Activated T-cell treated with anti-CD3 and anti-CD28 coated beads for 48 hours (primary cell): ENCODE measurements around the gene TEX9.
"Not testable (repeated sequence)": the region's sequence is repeated elsewhere in the genome, so short reads cannot be mapped to it uniquely, and the experiment has no call there.

Experiments
- DNase-seq: peaks from one replicate; pipeline ENCODE4 v3.0.0-alpha.2; 2020; ENCODE audit warnings: low read depth

The TEX9 gene

GRCh38 chr15:56365075-56365711, at the start of gene TEX9:
TEX9 (plus strand) TSS chr15:56365426; CDS start chr15:56365451, 25 bp downstream.
- peak; percentile 75 for DNase-seq

DNA sequence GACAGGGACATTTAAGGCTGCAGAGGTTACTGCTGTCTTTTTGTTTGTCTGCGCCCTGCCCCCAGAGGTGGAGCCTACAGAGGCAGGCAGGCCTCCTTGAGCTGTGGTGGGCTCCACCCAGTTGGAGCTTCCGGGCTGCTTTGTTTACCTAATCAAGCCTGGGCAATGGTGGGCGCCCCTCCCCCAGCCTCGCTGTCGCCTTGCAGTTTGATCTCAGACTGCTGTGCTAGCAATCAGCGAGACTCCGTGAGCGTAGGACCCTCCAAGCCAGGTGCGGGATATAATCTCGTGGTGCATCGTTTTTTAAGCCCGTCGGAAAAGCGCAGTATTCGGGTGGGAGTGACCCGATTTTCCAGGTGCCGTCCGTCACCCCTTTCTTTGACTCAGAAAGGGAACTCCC, 48.7 kb upstream of the TEX9 start:
- DNase-seq, result not testable (repeated sequence)

DNA sequence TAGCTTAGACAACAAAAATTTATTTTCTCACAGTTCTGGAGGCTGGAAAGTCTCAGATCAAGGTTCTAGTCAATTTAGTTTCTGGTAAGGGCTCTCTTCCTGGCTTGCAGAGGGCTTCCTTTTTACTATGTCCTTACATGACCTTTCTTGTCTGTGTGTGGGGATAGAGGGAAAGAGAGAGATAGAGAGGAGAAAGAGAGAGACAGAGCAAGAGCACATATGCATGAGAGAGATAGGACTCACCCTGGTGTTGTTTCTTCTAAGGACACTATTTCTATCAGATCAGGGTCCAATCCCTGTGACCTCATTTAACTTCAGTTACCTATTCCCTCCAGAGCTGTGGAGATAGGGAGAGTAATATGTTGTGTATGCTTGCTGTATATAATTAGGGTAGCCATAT, 44.9 kb upstream of the TEX9 start:
- DNase-seq, result no peak

DNA sequence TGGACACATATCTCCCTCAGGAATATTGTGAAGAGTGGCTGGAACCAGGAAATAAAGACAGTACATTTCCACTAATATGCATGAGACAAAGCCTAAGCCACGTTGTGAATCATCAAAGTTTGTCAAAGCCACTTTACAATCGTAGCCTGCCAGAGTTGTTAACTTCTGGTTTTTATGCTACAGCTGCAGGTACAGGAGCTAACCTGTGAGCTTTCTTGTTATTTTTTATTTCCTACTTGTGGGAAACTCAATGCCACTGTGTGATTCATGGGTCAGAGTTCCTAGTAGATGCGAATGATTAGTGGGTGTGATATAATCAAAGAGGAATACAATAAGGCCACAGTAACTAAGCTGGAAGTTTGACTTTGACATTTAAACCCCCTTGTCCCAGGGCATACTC, 44.4 kb upstream of the TEX9 start:
- DNase-seq, result no peak

DNA sequence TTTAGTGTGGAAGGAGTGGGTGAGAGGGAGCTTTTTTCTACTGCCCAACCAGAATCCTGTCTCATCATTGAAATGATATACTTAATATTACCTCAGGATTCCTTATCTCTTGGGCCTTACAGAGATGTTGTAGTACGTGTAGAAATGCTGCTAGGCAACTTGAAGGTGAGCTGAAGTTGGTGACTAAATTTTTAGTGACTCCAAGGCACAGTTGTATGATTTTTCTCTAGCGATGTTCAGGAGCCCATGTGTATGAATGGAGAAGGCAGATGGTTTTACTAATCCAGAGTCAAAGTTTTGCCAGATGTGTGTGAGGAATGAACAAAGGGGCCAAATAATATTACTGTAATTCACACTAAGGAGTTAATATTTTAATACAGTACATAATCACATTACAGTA, 42.8 kb upstream of the TEX9 start:
- no peak for DNase-seq

- no peak for DNase-seq
Observed at GRCh38 chr15:56323435-56323834, 41.8 kb upstream of the TEX9 start.

- no peak for DNase-seq
Observed at GRCh38 chr15:56325186-56325585, 40.0 kb upstream of the TEX9 start.

DNA sequence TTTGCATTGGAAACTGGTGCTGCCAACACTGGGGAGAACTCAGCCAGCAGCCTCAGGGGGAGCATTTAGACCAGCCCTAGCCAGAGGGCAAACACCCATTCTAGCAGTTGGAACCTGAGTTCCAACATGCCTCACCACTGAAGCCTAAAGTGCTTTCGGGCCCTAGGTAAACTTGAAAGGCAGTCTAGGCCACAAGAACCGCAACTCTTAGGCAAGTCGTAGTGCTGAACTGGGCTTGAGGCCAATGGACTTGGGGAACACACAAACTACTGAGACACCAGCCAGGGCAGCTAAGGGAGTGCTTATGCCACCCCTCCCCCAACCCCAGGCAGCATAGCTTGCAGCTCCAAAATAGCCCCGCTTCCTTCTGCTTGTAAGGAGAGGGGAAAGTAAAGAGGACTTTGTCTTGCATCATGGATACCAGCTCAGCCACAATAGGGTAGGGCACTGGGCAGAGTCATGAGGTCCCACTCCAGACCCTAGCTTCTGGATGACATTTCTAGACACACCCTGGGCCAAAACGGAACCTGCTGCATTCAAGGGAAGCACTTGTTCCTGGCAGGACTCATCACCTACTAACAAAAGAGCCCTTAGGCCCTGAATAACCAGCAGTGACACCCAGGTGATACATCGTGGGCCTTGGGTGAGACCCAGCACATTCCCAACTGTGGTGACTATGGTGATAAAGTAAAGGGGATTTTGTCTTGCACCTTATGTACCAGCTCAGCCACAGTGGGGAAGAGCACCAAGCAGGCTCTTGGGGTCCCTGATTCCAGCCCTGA, 37.3 kb upstream of the TEX9 start:
- DNase-seq, result no peak

DNA sequence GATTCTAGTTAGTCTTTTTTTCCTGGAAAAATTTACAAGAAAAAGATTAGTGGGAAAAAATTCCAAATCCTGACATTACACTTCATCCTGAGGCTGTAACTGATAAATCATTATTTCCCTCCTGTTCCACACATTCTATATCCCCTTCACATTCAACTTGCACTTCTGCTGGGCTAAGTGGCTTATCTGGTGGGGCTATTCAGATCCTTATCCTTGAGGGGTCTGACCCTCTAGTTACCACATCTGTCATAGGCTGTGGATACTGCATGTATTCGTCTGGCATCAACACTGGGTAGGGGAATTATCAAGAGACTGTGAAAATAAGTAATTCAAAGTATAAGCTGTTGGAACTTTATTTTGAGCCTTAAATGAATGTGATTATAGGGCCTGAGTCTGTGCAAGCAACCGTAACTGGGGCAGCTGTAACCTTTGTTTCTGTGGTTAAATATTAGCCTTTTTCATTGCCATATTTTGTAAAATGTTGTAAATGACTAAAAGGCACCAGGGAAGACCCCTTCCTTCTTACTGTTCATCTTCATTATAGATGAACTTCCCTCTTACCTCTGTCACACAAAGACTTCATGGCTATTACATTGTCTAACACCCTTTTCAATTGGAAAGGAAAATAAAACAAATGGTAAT, 28.0 kb upstream of the TEX9 start:
- DNase-seq, result no peak

DNA sequence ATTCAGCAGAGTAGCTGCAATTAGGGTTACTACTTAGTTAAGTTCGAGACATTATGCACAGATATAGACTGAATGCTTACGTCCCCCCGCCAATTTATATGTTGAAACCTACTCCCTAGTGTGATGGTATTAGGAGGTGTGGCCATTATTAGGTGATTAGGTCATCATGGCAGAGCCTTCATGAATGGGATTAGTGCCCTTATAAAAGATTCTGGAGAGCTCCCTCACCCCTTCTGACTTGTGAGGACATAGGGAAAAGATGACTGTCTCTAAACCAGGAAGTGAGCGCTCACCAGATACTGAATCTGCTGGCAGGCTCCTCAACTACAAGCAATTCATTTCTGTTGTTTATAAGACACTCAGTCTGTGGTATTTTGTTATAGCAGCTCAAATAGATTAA, 25.6 kb upstream of the TEX9 start:
- DNase-seq, result no peak

DNA sequence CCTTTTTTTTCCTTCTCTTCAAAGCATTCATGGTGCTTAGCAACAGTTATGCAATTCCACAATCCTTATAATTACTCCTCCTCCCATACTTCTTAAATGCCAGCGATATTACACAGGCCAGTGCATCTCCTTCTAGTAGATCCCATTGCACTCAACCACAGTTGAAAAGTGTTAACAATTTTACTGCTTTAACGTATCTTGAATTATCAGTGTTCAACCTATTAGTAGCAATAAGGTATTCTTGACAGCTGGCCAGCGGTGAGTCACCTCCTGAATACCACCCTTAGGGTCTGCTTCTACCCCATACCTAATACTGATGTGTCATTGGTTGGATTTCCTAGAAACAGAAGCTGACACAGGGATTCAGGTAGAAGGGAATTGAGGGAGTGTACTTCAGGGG, 24.0 kb upstream of the TEX9 start:
- DNase-seq, result no peak

GRCh38 chr15:56342653-56343052, 22.6 kb upstream of the TEX9 start:
- no peak for DNase-seq

DNA sequence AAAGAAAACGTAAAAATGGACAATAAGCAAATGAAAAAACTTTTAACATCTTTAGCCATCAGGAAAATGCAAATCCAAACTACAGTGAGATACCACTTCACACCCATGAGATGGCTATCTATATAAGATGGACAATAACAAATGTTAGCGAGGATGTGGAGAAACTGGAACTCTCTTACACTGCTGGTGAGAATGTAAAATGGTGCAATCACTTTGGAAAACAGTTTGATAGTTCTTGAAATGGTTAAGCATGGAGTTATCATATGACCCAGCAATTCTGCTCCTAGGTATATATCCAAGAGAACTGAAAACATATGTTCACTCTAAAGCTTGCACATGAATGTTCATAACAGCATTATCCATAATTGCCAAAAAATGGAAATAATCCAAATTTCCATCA, 21.3 kb upstream of the TEX9 start:
- DNase-seq, result no peak

DNA sequence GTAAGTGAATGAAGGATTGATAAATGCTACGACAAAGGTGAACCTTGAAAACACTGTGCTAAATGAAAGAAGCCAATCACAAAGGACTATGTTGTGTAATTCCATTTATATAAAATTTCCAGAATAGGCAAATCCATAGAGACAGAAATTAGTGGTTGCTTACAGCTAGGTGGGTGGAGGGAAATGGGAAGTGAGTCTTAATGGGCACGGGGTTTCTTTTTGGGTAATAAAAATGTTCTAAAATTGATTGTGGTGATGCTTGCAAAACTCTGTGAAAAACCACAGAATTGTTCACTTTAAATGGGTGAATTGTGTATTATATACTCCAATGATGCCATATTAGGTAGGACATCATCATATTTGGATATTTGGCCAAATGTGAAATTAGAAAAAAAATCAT, 20.9 kb upstream of the TEX9 start:
- DNase-seq, result no peak

- no peak for DNase-seq
Observed at GRCh38 chr15:56346414-56346813, 18.8 kb upstream of the TEX9 start.

- no peak for DNase-seq
Observed at GRCh38 chr15:56349554-56349953, 15.7 kb upstream of the TEX9 start.

DNA sequence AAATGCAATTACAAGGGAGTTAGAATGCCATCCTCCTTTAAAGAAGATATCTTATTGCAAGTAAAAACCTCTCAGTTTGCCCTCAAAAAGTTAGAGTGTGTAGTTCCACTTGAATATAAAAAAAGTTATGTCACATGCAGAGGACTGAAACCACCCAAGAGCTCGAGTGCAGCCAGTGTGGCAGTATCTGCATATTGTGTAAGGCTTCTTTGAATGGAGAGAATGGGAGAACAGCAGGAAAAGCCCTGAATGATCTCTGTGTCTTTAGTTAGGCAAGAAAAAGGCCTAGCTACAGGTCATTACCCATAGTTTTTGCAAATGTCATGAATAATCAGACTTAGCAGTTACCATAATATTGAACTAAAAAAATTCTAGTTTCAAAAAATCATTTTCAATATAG, 13.9 kb upstream of the TEX9 start:
- no peak for DNase-seq

GRCh38 chr15:56351957-56352506, 13.2 kb upstream of the TEX9 start:
- DNase-seq, result no peak

DNA sequence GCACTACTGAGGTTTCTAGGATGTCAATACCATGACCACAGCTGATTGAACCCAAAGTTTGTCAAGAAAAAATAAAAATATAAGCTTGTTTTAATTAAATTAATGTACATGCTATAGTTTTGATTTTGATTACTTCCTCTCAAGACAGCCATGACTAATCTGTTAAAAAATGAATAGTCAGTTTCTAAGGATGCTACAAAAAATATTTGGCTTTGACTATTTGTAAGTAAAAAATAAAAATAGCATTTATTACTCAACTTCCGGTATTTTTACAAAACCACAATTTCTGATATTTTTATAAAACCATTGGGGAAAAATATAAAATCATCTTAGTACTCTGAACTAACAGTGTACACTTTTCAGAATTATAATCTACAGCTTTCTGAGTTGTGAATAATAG, 12.1 kb upstream of the TEX9 start:
- DNase-seq, result no peak

DNA sequence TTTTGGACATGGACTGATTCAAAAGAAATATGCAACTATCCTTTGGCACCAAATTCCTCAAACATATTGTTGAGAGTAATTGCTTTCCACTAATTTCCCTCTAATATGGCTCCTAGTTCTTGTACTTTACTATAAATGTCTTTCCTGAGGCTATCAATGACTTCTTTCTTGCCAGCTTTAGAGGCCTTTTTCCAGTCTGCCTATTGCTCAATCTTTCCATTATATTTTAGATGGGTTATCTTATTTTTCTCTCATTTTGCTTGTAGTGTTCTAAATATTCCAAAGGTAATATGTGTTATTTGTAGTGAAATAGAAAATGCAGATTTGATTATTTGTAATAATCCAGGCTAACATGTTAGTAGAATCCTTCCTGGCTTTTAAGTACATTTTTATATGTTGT, 11.5 kb upstream of the TEX9 start:
- no peak for DNase-seq

DNA sequence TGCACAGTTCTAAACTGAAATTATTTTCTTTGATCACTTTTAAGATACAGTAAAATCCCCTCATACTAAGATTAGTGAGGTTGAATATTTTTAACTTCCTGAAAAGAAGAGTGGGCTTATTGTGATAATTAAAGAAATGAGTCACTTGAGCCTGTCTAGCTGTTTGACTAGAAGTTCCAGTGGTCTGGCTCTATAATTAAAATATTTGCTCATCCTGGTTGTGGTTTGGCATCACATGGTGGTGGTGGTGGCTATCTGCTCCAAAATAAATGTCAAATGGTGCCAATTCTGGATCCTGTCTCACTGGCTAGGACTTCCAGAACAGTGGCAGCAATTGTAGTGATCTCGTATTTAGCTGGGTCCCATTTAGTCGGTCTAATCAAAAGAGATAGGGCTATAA, 8.6 kb upstream of the TEX9 start:
- DNase-seq, result no peak

GRCh38 chr15:56358604-56359003, 6.6 kb upstream of the TEX9 start:
- DNase-seq, result no peak

GRCh38 chr15:56361987-56362386, 3.2 kb upstream of the TEX9 start:
- DNase-seq, result no peak
